M059J (cell line): ENCODE measurements around the gene UBE2G2. TPM values are rescaled to one million over a fixed set of nuclear protein-coding genes. Genes with fewer than 3 reads are reported as not detected.

ENCODE experiments used
- DNase-seq: peaks from one replicate; pipeline ENCODE4 v3.0.0-alpha.2; 2012; ENCODE audit warnings: low read depth
- total RNA-seq: library from RNA; depleted of rRNA; stranded (reverse); fragments of >200 nt; shearing (Covaris generic); gene quantifications from 2 replicates; pipeline ENCODE4 v1.2.3, GENCODE V29; 2014

The UBE2G2 gene
- total RNA-seq, 1 experiment from 2014 or later, result 90.6 TPM

- no peak for DNase-seq
Observed at GRCh38 chr21:44790368-44790767, 11.3 kb downstream of the UBE2G2 start.

GRCh38 chr21:44789880-44790279, 11.7 kb downstream of the UBE2G2 start:
- peak; percentile 69 for DNase-seq

- DNase-seq, result peak; percentile 39
Observed at GRCh38 chr21:44785620-44786335, 15.8 kb downstream of the UBE2G2 start.

DNA sequence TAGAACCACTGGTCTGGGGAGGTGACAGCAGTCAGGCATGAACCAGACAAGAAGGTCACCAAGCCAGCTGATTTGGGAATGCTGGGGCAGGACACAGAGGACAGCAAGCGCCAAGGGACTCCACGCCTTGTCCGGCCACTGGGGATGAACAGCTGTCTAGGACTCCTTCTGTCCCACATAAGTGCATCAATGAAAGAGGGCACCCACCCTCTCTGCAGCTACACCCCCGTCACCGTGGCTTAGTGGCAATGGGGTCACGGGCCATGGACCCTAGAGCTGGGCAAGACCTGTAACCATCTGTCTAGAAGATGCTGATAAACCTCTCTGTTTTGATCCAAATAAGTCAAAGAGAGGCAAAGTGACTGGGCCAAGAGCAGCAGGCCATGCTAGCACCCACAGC, 16.8 kb downstream of the UBE2G2 start:
- no peak for DNase-seq

DNA sequence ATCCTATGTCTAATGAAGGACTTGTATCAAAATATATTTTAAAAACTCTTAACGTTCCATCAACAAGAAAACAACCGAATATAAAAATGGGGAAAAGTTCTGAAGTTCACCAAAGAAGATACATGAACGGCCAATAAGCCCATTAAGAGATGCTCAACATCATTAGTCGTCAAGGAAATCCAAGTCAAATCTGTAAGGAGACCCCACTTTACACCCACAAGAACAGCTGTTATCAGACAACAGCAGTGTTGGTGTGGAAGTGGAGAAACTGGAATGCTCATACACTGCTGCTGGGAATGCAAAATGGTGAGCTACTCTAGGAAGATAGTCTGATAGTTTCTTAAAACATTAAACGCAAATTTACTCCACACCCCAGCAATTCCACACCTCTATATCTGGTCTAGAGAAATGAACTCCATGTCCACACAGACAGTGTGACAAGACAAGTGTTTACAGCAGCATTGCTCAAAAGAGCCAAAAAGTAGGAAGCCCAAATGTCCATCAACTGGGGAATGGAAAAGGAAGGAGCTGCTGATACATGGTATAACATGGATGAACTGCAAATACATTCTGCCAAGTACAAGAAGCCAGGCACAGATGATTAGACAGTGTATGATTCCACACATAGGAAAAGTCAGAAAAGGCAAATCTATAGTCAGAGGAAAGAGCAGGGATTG, 18.5 kb downstream of the UBE2G2 start:
- DNase-seq, result no peak

DNA sequence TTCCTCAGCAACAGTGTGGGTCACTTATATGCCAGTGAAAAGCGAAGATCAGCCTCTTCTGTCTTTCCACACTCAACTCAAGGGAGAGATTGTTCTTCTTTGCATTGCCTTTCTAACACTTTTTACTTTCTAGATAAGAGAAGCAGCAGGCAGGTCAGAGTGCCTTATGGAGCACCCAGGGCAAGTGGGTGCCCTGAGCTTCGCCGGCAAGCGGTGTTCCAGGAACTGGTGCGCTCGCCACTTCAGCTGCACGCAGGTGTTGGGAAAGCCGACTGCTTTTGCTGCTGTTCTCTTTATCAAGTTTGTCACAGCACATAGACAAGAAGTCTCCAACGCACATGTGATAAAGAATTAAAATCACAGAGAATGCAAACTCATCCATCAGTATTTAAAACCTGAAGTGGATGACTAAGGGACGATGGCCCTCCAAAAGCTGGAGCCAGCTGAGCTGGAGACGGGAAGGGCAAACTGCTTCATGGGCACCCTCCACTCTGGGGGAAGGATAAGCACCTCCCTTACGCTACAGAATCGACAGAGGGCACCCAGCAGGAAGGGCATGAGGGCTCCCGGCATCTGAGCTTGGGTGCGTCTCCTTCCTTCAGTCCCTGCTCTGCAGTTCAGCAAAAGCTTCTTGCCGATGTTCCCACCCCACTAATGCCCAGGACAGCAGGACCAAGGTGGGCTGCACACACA, 20.7 kb downstream of the UBE2G2 start:
- DNase-seq, result no peak

DNA sequence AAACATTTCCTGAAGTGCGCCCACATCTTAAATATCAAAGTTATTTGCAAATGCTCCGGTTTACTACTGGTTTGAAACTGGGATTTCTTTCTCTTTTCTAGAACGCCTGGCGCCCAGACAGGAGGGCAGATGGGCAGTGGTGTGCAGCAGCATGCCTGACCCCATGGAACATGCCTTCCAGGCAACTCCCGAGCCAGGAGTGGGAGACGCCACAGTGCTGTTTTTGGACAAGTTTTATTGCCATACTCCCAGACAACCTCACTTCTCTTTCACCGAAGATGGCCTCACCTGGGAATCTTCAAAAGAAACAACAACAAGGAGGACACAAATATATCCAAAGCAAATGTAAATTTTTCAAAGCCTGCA, 21.5 kb downstream of the UBE2G2 start:
- no peak for DNase-seq

- no peak for DNase-seq
Observed at GRCh38 chr21:44779417-44780136, 22.0 kb downstream of the UBE2G2 start.

DNA sequence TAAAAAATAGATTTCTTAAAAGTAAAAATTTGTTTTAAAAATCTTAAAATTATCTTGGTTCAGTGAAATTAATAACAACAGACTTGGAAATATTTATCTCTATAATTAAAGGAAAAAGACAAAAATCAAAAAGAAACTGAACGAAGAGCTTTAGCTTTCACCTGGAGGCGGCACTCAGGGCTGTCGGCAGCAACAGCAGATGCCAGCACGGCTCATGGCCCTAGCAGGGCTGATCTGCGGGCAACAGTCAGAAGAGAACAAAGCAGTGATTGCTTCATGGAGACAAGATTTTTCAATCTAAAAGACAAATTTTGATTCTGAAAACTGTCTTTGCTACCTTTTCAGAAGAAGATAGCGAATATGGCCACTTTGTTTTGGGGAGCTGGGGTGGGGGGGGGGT, 22.6 kb downstream of the UBE2G2 start:
- no peak for DNase-seq

- no peak for DNase-seq
Observed at GRCh38 chr21:44778499-44778911, 23.1 kb downstream of the UBE2G2 start.

DNA sequence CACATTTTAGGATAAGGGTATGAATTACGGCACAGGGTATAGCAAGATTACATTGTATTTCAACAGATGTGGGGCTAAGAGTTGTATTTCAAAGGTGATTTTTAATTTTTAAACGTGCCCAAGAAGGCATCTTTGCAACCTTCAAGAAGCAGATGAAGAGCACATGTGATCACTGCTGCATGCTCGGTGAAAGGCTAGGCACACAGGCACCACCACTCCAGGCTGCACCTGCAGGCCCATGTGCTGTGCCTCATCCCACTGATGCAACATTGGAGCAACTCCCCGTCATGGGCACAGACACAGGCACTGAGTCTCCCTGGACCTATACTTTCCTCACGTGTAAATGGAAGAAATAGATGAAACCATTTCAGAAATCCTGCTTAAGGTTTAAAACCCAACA, 23.5 kb downstream of the UBE2G2 start:
- no peak for DNase-seq

DNA sequence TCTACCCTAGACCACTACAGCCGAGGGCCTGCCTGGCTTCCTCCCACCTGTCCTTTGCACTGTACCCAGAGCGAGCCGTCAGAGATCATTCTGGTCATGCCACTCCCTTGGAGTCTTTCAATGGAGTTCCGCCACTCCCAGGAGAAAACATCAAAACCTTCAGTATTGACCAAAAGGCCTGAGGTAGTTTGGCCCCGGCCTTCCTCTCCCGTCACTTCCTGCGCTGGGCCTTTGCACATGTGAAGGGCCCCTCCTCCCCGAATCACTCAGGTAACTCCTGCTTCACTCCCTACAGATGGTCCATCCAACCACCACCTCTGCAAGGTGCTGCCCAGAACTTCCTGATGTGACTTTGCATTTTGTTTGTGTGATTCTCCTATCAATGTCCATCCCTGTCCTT, 26.6 kb downstream of the UBE2G2 start:
- no peak for DNase-seq

- no peak for DNase-seq
Observed at GRCh38 chr21:44773291-44773932, 28.2 kb downstream of the UBE2G2 start.

DNA sequence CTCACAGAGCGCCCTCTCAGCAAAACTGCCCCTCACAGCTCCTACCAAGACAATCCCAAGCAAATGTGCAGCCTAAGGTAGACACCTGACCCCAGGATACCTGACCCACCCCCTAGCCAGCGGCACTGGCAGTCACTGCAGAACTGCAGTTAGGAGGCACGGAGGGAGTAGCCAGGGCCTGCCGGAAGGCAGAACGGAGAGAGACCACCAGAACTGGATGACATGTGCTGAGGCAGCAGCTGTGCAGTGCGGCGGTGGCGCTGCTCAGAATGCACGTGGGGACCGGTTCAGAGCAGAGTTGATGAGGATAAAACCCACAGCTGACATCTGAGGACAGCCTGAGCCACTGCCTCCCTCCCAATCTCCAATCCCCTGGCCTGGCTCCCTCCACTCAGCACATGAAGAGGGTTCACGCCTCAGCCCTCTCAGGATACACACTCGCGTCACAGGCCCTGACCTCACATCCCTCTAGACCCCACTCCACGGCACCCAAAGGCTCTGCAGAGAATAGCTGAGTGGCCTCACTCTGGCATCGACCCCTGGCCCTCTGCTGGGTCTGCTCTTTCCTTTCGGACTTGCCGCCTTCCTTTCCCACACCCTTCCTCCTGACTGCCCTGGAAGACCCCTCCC, 29.6 kb downstream of the UBE2G2 start:
- DNase-seq, result no peak

DNA sequence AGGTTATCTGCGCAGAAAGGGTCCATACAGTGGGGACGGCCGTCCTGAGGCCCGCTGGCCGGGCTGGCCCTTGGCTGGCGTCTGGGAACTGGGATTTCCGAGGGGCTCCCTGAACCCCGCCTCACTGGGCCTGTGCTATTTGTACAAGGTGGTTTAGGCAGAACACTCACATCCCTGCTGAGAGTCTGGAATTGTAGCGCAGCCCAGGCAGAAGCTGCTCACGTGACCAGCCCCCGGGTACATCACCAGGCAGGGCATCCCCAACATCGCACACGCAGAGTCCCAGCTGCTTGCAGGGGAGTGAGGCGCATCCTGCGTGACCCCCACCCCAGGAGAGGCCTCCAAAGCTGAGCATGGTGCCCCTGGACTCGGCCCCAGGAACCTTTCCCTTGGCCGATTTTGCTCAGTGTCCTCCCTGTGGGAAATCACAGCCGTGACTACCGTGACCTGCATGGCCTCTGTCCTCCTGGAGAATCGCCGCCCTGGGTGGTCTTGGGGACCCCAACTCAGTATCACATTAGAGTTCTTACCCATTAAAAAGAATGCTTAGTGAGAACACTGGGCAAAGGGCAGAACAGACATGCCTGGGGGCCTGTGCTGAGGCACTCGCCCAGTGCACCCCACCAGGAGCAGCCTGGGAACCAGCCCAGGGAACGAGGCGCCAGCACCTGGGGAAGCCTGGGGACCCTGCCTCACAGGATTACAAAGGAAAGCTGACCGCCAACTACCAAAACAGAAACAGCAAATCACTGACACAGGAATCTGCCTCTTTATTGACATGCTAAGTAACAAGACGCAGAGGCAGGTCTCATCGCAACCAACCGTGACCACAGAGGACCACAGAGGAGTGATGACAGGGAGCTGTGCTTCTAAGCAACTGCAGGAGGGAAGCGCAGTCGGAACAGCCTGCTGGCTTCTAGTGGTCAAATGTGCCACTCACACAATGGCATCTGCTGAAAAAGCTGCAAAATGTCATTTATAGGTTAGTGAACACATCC, 33.5 kb downstream of the UBE2G2 start:
- no peak for DNase-seq

DNA sequence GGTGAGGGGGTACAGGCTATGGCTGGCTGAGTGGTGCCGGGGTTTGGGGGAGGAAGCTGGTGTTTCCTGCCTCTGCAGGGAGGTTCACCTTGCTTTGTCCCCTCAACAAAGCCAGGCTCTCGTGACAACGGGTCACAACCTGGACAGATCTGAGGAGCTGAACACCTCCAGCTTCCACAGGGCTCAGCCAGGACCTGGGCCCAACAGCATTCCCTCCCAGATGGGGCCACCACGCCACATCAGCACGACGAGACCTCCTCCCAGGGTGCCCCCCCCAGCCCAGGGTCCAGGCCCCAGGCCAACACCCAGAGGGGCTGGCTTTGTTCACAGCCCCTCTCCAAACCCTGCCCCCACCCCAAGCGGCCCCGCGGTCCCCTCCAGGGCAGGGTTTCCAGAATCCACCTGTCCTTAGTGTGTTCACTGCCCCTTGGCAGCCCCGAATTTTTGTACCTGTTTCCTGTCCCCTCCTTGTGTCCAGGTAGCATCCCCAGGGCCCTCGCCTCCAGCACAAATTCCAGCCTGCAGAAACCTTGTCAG, 34.7 kb downstream of the UBE2G2 start:
- DNase-seq, result no peak

GRCh38 chr21:44766014-44766817, 35.4 kb downstream of the UBE2G2 start:
- no peak for DNase-seq

DNA sequence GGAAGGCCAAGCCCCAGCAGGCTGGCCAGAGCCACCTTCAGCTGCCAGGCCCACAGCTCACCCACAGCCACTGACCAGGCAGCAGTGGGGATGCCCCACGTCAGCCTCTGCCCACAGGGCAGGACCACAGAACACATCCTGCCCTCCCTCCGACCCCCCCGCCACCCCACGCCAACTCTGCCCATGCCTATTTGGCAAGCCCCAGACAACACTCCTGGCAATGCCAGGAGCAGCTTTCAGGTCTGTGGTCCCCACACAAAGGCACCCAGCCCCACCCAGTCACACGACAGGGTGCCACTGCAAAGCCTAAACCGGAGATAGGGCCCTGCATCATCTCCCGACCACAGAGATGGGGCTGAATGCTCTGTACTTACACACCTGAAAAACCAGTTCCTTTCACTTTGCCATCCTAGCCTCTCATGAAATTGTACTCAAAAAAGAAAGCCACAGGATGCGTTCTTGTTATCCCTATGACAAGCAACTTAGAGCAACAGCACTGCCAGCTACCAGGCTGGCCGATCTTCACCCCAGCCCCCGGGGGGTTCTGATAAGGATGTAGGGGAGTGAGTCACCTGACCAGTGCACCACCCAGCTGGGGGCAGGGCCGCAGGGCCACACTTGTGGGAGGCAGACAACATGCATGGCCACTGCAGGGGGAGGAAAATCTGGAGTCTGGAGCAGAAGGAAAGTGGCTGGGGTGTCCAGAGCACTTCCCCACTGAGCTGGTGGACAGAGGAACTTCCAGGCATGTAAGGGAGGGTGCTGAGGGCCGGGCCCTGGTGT, 36.2 kb downstream of the UBE2G2 start:
- DNase-seq, result peak; percentile 83
